NCI-H2227 (cell line): Measurements from ENCODE around the gene NOTCH4.

ENCODE experiments used
- DNase-seq: peaks from one replicate; lab custom pipeline; 2025; ENCODE audit not compliant: unreplicated experiment; lab: John Stamatoyannopoulos, UW

The NOTCH4 gene

GRCh38 chr6:32183030-32183429 is 40.8 kb downstream of the NOTCH4 start:
- no peak for DNase-seq

GRCh38 chr6:32182555-32182981 is 41.3 kb downstream of the NOTCH4 start:
- no peak for DNase-seq

- no peak for DNase-seq
These were observed 41.8 kb downstream of the NOTCH4 start for GRCh38 chr6:32181915-32182529.

- no peak for DNase-seq
These were observed 42.6 kb downstream of the NOTCH4 start for GRCh38 chr6:32181148-32181702.

GRCh38 chr6:32179766-32180405 is 44.0 kb downstream of the NOTCH4 start:
- no peak for DNase-seq

GRCh38 chr6:32178547-32179440 is 45.1 kb downstream of the NOTCH4 start:
- no peak for DNase-seq

GRCh38 chr6:32177788-32178546 is 45.9 kb downstream of the NOTCH4 start, which contains the start of gene RNF5:
Gene RNF5, plus strand, starts transcription at chr6:32178405. Its CDS starts 107 bp downstream, at chr6:32178512.
- DNase-seq, result peak; percentile 99

- DNase-seq, result peak; percentile 88
These were observed 46.6 kb downstream of the NOTCH4 start for GRCh38 chr6:32177183-32177787.

GRCh38 chr6:32176476-32177182 is 47.2 kb downstream of the NOTCH4 start:
- DNase-seq, result no peak

- peak; percentile 97 for DNase-seq
These were observed 48.0 kb downstream of the NOTCH4 start, which contains the start of gene AGPAT1 for GRCh38 chr6:32175711-32176475. Gene AGPAT1, minus strand, starts transcription at chr6:32176084. Its CDS starts 4,588 bp downstream, at chr6:32171496.

GRCh38 chr6:32175322-32175710 is 48.6 kb downstream of the NOTCH4 start:
- no peak for DNase-seq

GRCh38 chr6:32174416-32174815 is 49.5 kb downstream of the NOTCH4 start:
- no peak for DNase-seq

- DNase-seq, result no peak
These were observed 50.7 kb downstream of the NOTCH4 start for GRCh38 chr6:32173051-32173727.

- DNase-seq, result no peak
These were observed 52.6 kb downstream of the NOTCH4 start for GRCh38 chr6:32171234-32171633.

- no peak for DNase-seq
These were observed 53.6 kb downstream of the NOTCH4 start for GRCh38 chr6:32170294-32170693.

- no peak for DNase-seq
These were observed 54.9 kb downstream of the NOTCH4 start for GRCh38 chr6:32168807-32169591.

GRCh38 chr6:32168350-32168749 is 55.5 kb downstream of the NOTCH4 start:
- DNase-seq, result no peak
